LHCN-M2 (cell line): ENCODE measurements around the gene NXPH4. TPM values are rescaled to one million over a fixed set of nuclear protein-coding genes. Genes with fewer than 3 reads are reported as not detected.

ENCODE experiments used
- DNase-seq: peaks from one replicate; pipeline ENCODE4 v3.0.0-alpha.2; 2012; ENCODE audit warnings: low read depth
- polyA plus RNA-seq: library from polyadenylated mRNA; unstranded; fragments of >200 nt; gene quantifications from one replicate; pipeline ENCODE4 v1.2.1, GENCODE V29; 2012; ENCODE audit warnings: missing spikeins
- total RNA-seq: library from RNA; depleted of rRNA; stranded (reverse); fragments of >200 nt; gene quantifications from 2 replicates; pipeline ENCODE4 v1.2.3, GENCODE V29; 2014; rRNA removed

Gene NXPH4
- total RNA-seq = 1.2 and 1.4 TPM in 2 replicates
- polyA plus RNA-seq = 3.1 TPM

- no peak for DNase-seq
These were observed at the start of gene NXPH4 for GRCh38 chr12:57216014-57216911. NXPH4 (plus strand) TSS chr12:57216794; CDS start chr12:57216970, 176 bp downstream.

GRCh38 chr12:57166971-57167371, 49.6 kb upstream of the NXPH4 start:
- peak; percentile 71 for DNase-seq

GRCh38 chr12:57168058-57168457, 48.5 kb upstream of the NXPH4 start:
- no peak for DNase-seq

GRCh38 chr12:57169046-57169795, 47.4 kb upstream of the NXPH4 start:
- no peak for DNase-seq

- DNase-seq = no peak
These were observed 46.6 kb upstream of the NXPH4 start for GRCh38 chr12:57169969-57170368.

GRCh38 chr12:57170408-57170807, 46.2 kb upstream of the NXPH4 start:
- DNase-seq = no peak

- DNase-seq = no peak
These were observed 45.7 kb upstream of the NXPH4 start for GRCh38 chr12:57170927-57171326.

GRCh38 chr12:57171668-57172067, 44.9 kb upstream of the NXPH4 start:
- DNase-seq = peak; percentile 64

GRCh38 chr12:57173089-57173488, 43.5 kb upstream of the NXPH4 start:
- no peak for DNase-seq

- DNase-seq = no peak
These were observed 42.9 kb upstream of the NXPH4 start for GRCh38 chr12:57173683-57174082.

- DNase-seq = peak; percentile 63
These were observed 41.0 kb upstream of the NXPH4 start for GRCh38 chr12:57175428-57176138.

- DNase-seq = no peak
These were observed 40.5 kb upstream of the NXPH4 start for GRCh38 chr12:57176139-57176477.

- no peak for DNase-seq
These were observed 39.7 kb upstream of the NXPH4 start for GRCh38 chr12:57176846-57177245.

GRCh38 chr12:57177354-57177753, 39.2 kb upstream of the NXPH4 start:
- no peak for DNase-seq

GRCh38 chr12:57178213-57178612, 38.4 kb upstream of the NXPH4 start:
- no peak for DNase-seq

- DNase-seq = no peak
These were observed 37.1 kb upstream of the NXPH4 start for GRCh38 chr12:57179331-57180086.

- DNase-seq = no peak
These were observed 36.1 kb upstream of the NXPH4 start for GRCh38 chr12:57180321-57180989.

- DNase-seq = no peak
These were observed 35.5 kb upstream of the NXPH4 start for GRCh38 chr12:57181072-57181471.

GRCh38 chr12:57181561-57182155, 34.9 kb upstream of the NXPH4 start:
- no peak for DNase-seq

- DNase-seq = peak; percentile 67
These were observed 33.5 kb upstream of the NXPH4 start for GRCh38 chr12:57182918-57183575.
